CD4-positive, alpha-beta T cell treated with Interleukin-4 for 4 hours (primary cell): ENCODE measurements around the gene ACOX3.
"Not testable (repeated sequence)": the region's sequence is repeated elsewhere in the genome, so short reads cannot be mapped to it uniquely, and the experiment has no call there.

ENCODE experiments used
- DNase-seq: peaks from one replicate; pipeline ENCODE4 v3.0.0-alpha.2; 2020

Gene ACOX3

DNA sequence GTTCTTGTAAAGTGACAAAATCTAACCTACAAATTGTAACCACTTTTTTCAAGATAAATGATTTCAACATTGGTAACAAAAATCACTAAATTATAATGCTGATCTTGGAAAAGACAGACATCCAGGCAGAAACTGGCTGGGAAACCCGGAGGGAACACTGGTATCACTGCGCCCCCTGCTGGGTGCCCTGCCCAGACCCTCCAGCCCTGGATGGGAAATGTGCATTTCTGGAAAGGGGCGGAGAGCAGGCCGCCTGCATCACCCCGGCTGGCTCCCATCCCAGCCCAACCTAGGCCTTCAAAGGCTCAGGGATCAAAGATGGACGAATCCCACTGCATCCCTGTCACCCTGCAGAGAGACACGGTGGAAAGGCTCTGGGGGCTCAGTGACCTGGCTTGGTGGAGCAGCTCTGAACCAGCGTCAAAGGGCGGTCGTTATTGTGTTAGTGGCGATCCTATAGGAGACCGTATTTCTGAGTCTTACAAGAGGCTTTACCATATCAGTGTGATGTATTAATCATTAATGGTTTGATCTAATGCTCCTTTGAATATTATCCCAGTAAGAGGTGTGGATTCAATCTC, 37.3 kb downstream of the ACOX3 start:
- peak; percentile 18 for DNase-seq

DNA sequence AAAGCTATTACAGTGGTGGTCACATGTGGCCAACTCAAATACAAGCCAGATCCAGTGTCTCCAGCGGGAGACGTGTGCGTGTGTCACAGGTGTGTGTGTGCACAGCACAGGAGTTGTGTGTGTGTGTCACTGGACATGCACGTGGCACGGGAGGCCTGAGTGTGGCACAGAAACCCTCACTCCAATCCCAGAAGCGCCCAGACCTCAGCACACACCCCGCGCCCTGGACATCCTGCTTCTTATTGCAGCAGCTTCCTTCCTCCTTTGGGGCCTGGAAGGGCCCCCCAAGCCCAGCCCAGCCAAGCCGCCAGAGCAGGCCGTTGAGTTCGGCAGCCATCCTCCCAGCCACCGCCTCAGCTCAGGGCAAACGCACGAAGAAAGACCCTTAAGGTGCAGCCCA, 37.9 kb downstream of the ACOX3 start:
- DNase-seq = no peak

DNA sequence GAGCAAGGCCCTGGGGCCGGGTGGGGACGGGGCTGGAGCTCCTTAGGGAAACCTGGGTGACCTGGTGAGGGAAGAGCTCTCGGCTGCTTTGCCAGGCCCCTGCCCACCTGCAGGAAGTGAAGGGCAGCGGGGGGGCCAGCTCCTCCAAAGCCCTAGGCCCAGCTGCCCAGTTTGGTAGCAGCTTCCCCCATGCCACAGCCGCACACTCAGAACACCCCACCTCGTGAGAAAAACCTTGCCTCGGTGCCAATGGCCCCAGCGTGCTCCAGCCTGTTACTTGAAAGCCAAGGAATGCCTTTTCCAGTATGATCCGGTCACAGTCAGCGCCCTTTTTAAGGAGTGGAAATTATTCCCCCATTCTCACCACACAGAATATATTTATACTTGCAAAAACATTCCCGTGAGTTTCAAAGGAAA, 38.3 kb downstream of the ACOX3 start:
- no peak for DNase-seq

DNA sequence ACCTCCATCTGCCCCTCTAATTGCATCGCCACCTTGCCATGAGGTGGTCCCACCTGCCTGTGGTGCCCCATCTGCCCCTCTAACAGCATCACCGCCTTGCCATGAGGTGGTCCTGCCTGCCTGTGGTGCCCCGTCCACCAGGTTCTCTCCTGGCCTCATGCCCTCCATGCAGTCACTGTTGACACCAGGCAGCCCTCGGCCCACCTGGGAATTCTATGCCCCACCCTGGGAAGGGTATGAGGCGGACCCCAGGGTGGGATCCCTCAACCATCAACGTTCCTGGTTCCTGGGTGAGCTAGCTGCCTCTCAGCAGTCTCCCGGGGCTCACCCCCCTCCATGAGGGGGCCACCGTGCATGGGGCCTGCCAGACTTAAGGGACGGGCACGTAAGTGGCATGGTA, 38.9 kb downstream of the ACOX3 start:
- no peak for DNase-seq

DNA sequence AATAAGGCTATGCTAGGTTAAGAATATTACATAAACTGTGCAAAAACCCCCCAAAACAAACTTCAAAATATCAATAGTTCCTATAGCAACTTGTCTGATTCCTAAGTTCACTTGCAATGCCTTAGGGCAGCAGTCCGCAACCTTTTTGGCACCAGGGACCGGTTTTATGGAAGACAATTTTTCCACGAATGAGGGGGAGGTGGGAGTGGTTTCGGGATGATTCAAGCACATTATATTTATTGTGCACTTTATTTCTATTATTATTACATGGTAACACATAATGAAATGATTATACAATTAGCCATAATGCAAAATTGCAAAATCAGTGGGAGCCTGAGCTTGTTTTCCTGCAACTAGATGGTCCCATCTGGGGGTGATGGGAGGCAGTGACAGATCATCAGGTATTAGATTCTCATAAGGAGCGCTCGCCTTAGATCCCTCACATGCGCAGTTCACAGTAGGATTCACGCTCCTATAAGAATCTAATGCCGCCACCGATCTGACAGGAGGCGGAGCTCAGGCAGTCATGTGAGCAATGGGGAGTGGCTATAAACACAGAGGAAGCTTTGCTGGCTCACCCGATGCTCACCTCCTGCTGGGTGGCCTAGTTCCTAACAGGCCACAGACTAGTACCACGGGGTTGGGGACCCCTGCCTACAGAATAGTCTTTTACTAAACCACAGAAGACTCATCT, 39.7 kb downstream of the ACOX3 start:
- DNase-seq = no peak

- DNase-seq = no peak
Measured at GRCh38 chr4:8399298-8399697, 41.2 kb downstream of the ACOX3 start.

- no peak for DNase-seq
Measured at GRCh38 chr4:8398347-8398746, 42.2 kb downstream of the ACOX3 start.

DNA sequence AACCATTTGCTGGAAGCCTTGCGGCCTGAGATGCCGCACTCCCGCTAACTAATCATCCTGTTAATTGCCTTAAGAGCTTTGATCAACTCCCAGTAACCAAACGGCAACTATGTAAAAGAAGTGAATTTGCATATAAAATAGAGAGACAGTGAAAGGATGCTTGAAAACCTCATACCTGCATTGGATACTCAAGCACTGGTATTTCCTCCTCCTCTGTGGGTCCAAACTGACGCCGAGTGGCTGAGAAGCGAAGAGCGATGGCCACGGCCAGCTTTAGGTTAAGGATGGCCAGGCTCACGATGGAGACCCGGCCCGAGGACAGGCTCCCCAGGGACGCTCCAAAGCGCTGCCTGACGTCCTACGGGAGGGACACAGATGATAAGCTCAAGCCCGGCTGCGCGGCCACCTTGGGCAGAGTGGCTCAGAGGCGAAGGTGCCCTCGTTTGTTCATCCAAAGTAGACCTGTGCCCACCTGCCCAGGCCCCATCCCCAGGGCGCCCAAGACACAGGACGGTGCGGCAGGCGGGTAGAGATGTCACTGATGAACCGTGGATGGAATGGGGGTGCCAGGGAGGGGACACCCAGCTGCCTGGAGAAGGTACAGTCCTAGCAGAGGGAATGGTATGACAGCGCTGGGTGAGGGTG, 43.6 kb downstream of the ACOX3 start:
- DNase-seq = no peak

DNA sequence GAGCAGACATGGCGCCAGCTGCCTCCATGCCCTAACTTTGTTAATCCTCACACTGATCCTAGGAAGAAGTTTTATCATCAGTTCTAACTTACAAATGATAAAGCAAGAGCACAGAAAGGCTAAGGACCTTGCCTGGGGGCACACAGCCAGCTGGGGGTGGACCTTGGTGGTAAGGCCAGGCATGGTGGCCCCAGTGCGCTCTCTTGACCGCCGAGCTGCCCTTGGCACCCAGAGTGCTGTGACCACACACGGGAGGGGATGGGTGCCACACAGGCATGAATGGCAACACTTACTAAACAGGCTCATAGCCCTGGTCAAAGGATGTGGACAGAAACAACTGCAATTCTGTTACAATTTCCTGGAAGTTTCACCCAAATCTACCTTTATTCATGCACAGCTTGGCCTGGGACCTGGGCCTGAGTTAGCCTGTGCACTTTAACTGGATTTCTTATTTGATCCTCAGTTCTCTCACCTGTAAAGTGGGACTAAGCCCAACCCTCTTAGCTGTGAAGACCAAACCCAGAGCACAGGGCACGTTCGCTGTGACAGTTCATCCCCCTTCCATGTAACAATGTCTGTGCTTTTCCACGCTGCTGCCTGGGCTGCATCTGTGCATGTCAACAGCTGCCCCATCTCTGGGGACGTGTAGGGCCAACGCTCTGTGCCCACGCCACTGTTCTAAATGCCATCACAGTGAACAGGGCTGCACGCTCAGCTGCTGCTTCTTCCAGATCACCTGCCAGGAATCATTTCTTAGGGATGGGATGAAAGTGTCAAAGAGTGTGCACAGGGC, 44.8 kb downstream of the ACOX3 start:
- DNase-seq = no peak

DNA sequence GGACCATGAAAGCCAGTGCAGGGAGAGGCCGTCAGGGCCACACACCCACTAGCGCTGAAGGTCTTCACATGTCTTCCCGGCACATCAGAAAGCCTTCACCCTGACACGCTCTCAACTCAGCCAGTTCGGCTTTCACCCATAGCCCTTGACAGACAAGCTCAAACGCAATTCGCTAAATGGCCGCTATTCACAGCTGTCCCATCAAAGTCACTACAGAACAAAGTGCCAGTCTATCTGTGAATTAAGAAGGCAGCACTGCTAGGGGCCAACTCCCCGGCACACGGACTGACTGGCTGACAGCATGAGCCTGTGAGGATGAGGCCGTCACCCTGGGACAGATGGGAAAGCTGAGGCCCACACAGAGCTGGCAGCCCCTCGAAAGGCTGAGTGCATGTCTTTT, 45.7 kb downstream of the ACOX3 start:
- DNase-seq = no peak

- no peak for DNase-seq
Measured at GRCh38 chr4:8394061-8394519, 46.4 kb downstream of the ACOX3 start.

DNA sequence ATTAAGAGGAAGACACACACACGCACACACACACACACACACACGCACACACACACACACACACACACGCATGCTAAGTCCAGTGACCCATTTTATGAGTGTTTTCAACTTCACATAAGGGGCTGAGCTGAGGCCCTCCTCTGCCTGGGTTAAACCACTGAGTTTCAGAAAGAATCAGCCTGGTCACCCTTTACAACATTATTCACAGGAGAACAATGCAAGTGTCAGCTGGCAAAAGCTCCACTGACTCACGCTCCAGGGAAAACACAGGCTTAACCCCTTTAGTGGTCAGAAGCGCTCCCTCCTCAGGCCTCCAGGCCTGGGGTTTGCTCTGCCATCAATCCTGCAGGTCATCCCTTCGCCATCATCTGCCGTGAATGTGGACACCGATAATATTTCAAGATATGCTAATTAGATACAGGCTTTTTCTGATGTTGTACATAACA, 46.9 kb downstream of the ACOX3 start:
- no peak for DNase-seq

- DNase-seq = no peak
Measured at GRCh38 chr4:8392591-8393190, 47.8 kb downstream of the ACOX3 start.

- no peak for DNase-seq
Measured at GRCh38 chr4:8391972-8392371, 48.6 kb downstream of the ACOX3 start.

DNA sequence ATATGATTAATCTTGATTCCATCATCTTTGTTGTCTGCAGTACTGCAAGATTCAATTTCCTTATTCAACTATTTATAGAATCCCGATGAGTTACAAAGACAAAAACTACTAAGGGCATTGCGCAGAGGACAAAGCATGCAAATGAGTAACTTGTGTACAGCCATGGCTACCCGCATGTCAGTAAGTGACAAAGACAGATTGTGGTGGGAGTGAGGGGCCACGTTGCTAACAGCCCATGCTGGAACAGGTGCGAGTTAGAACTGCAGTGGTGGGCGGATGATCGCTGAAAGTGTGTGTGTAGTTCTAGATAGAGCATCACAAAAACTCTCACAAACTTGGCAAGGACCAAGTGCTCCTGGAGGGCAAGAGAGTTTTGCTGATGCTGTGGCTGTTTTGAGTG, 49.5 kb downstream of the ACOX3 start:
- no peak for DNase-seq

GRCh38 chr4:8390577-8390976, 49.9 kb downstream of the ACOX3 start:
- no peak for DNase-seq

GRCh38 chr4:8388528-8388870, 52.0 kb downstream of the ACOX3 start:
- DNase-seq = no peak

DNA sequence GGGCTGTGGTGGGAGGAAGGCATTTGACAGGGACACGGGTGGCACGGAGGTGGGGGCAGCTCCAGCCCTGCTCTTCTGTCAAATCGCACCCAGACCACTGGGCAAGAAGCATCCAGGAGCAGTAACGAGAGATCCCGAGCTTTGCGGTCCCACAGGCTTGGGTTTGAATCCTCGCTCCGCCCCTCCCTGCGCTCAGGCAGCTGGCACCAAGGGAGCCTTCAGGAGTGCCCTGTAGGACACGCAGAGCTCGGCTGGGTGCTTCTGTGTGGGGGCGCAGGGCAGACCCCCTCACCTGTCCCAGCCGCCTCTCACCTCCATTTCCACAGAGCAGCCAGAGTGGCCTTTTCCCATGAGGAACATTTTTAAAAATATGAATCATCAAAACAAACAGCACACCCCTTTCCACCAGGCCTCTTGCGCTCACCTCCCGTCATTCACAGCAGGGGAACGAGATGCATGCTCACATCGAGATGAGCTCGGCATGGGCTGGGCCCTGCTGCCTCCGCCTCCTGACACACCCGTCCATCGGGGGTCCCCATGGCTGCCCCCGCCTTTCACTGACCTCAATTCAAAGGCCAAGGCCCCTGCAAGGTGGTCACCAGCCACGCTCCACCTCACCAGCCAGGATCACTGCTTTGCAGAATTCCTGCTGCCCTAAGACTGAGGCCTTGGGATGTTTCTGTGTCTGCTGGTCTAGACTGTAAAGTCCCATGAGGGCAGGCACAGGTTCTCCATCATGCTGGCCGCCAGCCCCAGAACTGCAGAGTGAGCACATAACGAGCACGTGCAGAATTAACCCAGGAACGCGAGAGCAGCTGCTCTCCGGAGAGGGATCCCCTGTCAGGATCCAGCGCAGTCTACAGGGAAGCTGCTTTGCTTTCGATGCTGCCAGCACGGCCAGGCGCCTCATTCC, 52.7 kb downstream of the ACOX3 start:
- no peak for DNase-seq

- DNase-seq = no peak
Measured at GRCh38 chr4:8387194-8387593, 53.3 kb downstream of the ACOX3 start.

- DNase-seq = no peak
Measured at GRCh38 chr4:8386731-8387130, 53.8 kb downstream of the ACOX3 start.

DNA sequence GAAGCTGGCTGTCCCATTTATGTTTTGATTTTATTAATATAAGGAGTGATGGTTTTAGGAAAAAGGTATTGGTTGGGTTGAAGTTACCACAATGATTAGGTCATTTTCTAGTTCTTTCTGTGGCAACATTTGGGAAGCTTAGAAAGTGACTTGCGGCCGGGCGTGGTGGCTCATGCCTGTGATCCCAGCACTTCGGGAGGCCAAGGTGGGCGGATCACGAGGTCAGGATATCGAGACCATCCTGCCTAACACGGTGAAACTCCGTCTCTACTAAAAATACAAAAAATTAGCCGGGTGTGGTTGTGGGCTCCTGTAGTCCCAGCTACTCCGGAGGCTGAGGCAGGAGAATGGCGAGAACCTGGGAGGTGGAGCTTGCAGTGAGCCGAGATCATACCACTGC, 54.4 kb downstream of the ACOX3 start:
- DNase-seq = not testable (repeated sequence)

DNA sequence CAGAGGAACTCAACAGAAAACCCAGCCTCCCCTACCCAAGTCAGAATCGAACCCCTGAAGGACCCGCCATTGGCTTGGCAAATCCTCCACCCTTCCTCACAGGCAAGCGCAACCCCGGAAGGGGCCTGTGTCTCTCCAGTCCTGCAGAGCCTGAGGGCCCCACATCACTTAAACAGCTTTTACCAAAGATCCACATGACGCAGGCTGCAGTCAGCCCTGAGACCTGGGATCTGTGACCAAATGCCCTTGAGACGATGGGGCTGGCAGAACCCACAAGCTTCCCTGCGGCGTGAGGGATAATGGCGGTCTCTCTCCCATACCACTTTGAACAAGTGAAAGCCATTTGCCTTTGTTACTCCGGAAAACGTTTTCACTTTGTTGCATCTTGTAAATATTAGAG, 54.9 kb downstream of the ACOX3 start:
- DNase-seq = no peak
